Lower leg skin (tissue), 3 donors: ENCODE data around the gene RHOG.

ENCODE experiments used
- POLR2A ChIP-seq, 2 donors: fragments of 450-650 bp; IDR thresholded peaks; one replicate each; pipeline ENCODE4 v1.6.1; 2016 to 2017; ENCODE audit warnings: antibody characterized with exemption in 2 of 2, mild to moderate bottlenecking in 1 of 2, moderate library complexity in 1 of 2
- TF ChIP-seq, protein P1 (sequence below), 3 donors: fragments of 450-650 bp; IDR thresholded peaks; one replicate each; pipeline ENCODE4 v1.5.1; 2016; ENCODE audit warnings: antibody characterized with exemption in 3 of 3, mild to moderate bottlenecking in 3 of 3, moderate library complexity in 2 of 3

DNA sequence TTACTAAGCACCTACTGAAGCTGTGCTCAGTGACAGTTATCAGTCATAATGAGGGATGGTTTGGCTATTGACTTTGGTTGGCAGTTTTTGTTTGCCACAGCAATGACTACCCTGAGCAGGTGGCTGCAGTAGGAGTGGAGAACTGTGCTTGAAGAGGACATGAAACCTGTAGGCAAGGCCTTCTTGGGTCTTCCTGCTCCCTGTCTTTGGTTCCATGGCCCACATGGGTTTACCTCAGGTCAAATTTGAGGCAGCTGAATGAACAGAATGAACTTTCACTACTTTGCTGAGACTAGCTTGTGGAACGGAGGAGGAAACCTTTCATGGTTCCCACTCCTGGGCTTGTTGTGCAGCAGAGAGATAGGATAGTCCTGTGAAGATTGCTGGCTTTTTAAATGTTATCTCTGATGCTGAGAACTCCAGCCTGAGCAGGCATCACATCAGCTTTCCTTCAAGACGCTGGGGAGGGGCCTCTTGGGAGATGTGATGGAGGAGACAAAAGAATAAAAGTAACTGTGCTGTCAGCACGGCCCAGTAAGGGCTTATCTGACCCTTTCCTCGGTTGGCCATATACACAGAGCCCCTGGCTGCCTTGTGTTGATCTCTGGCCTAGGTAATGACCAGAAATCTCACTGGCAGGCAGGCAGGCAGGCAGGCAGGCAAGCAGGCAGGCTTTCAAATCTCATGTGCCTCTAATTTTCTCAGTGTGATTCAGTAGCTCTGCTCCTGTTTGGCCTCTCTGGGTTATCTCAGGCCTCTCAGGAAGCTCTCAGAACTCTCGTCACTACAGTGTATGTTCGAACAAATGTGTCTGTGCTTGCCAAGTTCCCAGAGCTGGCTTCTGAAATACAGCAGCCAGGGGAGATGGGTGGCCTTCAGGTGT is 26.7 kb upstream of the RHOG start:
- no peak for TF ChIP-seq POLR2A (IDR thresholded peaks at IDR 0.05)
- TF ChIP-seq, protein P1, sequence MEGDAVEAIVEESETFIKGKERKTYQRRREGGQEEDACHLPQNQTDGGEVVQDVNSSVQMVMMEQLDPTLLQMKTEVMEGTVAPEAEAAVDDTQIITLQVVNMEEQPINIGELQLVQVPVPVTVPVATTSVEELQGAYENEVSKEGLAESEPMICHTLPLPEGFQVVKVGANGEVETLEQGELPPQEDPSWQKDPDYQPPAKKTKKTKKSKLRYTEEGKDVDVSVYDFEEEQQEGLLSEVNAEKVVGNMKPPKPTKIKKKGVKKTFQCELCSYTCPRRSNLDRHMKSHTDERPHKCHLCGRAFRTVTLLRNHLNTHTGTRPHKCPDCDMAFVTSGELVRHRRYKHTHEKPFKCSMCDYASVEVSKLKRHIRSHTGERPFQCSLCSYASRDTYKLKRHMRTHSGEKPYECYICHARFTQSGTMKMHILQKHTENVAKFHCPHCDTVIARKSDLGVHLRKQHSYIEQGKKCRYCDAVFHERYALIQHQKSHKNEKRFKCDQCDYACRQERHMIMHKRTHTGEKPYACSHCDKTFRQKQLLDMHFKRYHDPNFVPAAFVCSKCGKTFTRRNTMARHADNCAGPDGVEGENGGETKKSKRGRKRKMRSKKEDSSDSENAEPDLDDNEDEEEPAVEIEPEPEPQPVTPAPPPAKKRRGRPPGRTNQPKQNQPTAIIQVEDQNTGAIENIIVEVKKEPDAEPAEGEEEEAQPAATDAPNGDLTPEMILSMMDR (IDR thresholded peaks at IDR 0.05): no peak
